ENCODE results near the gene RABGAP1.
A peak's percentile ranks its signal among the peaks of the same experiment; 100 is the strongest.

The RABGAP1 gene

DNA sequence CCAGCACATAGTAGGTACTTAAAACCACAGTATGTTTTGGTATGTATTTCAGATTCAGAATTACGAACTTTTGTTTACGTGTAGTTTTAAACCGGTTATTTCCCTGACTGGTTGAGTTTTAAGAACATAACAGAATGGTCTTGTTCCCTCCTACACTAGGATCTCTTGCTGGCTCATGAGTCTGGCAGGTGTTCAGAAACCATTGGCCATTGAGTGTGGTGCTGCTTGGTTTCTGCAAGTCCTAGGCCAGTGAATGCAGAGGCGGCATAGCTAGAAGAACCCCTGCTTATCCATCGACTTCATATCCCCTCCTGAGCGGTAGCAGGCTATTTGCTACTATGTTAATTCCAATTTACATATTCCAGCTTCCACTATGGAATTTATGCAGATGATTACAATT is 158.2 kb downstream of the RABGAP1 start:
- Histone ChIP-seq H4K91ac (ENCODE audit: low read length) (no peak overlapping the region), H3K23ac (ENCODE audit: low read length in 2 of 2) (no peak overlapping the region), H4K8ac (ENCODE audit: low read length) (no peak overlapping the region), H3K9ac (ENCODE audit: low read length) (no peak overlapping the region), H3K4me3 (ENCODE audit: insufficient read depth in 1 of 2, low read depth in 1 of 2, low read length in 2 of 2) (no peak overlapping the region), H3K9me3 (ENCODE audit: control insufficient read depth, low read length) (no peaks in the 10 kb centered on the region), H3K36me3 (ENCODE audit: control insufficient read depth in 1 of 2, insufficient read depth in 2 of 2, low read depth in 1 of 2, low read length in 2 of 2) (peaks cover 31 to 86% of the 10 kb centered on the region in 2 experiments), H3K14ac (ENCODE audit: low read length in 2 of 2) (no peak overlapping the region), H2AFZ (ENCODE audit: low read depth, low read length) (no peak overlapping the region), H3K18ac (ENCODE audit: low read depth in 1 of 2, low read length in 2 of 2) (no peak overlapping the region), H2BK120ac (ENCODE audit: low read depth, low read length) (no peak overlapping the region), H2BK5ac (ENCODE audit: low read depth, low read length, poor library complexity, severe bottlenecking) (no peak overlapping the region), H3K4me2 (ENCODE audit: low read length, poor library complexity, severe bottlenecking) (no peak overlapping the region), H3K79me1 (replicated peaks; ENCODE audit: low read length, poor library complexity, severe bottlenecking) (peaks cover 9% of the 10 kb centered on the region), H3K27me3 (ENCODE audit: control insufficient read depth in 1 of 2, insufficient read depth in 1 of 2, low read length in 2 of 2) (no peaks in the 10 kb centered on the region), H3K4ac (ENCODE audit: low read depth in 1 of 2, low read length in 2 of 2) (no peak overlapping the region), H2BK15ac (ENCODE audit: low read depth, poor library complexity, severe bottlenecking) (no peak overlapping the region), H3K4me1 (ENCODE audit: control insufficient read depth, insufficient read depth, low read depth, low read length) (peaks cover 16% of the 10 kb centered on the region), H2BK12ac (ENCODE audit: low read length in 2 of 2) (no peak overlapping the region), H2AK5ac (ENCODE audit: low read length, severe bottlenecking) (no peak overlapping the region), H3K27ac (ENCODE audit: low read length, poor library complexity, severe bottlenecking) (no peak overlapping the region)
- WGBS, result 96% methylated on average over 4 of the region's 6 CpGs
- no peak for DNase-seq

DNA sequence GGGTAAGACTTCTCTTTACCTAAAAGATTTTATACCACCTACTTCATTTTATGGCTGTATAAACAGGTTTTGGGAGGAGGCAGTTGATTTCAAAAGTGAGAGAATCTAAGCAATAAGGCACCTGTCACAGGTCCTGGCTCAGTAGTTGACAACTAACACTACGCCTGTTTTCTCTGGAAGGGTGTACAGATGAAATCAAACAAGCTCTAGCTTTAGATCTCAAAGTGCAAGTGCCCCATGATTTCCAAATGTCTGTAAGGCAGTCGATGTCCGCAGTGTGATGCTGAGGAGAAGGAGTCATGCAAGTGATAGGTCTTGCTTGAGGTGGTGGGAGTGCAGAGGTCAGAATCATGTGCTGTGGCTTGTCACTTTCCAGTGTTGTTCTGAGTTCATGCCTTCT is 158.7 kb downstream of the RABGAP1 start:
- peaks cover 34 to 87% of the 10 kb centered on the region in 2 experiments for H3K36me3 ChIP-seq (ENCODE audit: control insufficient read depth in 1 of 2, insufficient read depth in 2 of 2, low read depth in 1 of 2, low read length in 2 of 2)
- no peak overlapping the region for H3K23ac ChIP-seq (ENCODE audit: low read length in 2 of 2)
- H2AK5ac ChIP-seq (ENCODE audit: low read length, severe bottlenecking), result no peak overlapping the region
- H2BK120ac ChIP-seq (ENCODE audit: low read depth, low read length), result no peak overlapping the region
- no peaks in the 10 kb centered on the region for H3K9me3 ChIP-seq (ENCODE audit: control insufficient read depth, low read length)
- no peak overlapping the region for H4K8ac ChIP-seq (ENCODE audit: low read length)
- H4K91ac ChIP-seq (ENCODE audit: low read length), result peak overlapping the region; percentile 65
- DNase-seq, result no peak
- no peak overlapping the region for H2AFZ ChIP-seq (ENCODE audit: low read depth, low read length)
- H3K79me1 ChIP-seq (replicated peaks; ENCODE audit: low read length, poor library complexity, severe bottlenecking), result peaks cover 11% of the 10 kb centered on the region
- H2BK15ac ChIP-seq (ENCODE audit: low read depth, poor library complexity, severe bottlenecking), result no peak overlapping the region
- H2BK5ac ChIP-seq (ENCODE audit: low read depth, low read length, poor library complexity, severe bottlenecking), result no peak overlapping the region
- H3K18ac ChIP-seq (ENCODE audit: low read depth in 1 of 2, low read length in 2 of 2), result no peak overlapping the region
- H2BK12ac ChIP-seq (ENCODE audit: low read length in 2 of 2), result peak overlapping the region in 1 of 2 experiments; percentile 50
- no peak overlapping the region for H3K4ac ChIP-seq (ENCODE audit: low read depth in 1 of 2, low read length in 2 of 2)
- H3K14ac ChIP-seq (ENCODE audit: low read length in 2 of 2), result no peak overlapping the region
- no peak overlapping the region for H3K9ac ChIP-seq (ENCODE audit: low read length)
- no peaks in the 10 kb centered on the region for H3K27me3 ChIP-seq (ENCODE audit: control insufficient read depth in 1 of 2, insufficient read depth in 1 of 2, low read length in 2 of 2)
- H3K27ac ChIP-seq (ENCODE audit: low read length, poor library complexity, severe bottlenecking), result no peak overlapping the region
- H3K4me2 ChIP-seq (ENCODE audit: low read length, poor library complexity, severe bottlenecking), result no peak overlapping the region
- H3K4me1 ChIP-seq (ENCODE audit: control insufficient read depth, insufficient read depth, low read depth, low read length), result peaks cover 16% of the 10 kb centered on the region
- over 99% methylated on average over 3 of the region's 3 CpGs for WGBS
- H3K4me3 ChIP-seq (ENCODE audit: insufficient read depth in 1 of 2, low read depth in 1 of 2, low read length in 2 of 2), result no peak overlapping the region

DNA sequence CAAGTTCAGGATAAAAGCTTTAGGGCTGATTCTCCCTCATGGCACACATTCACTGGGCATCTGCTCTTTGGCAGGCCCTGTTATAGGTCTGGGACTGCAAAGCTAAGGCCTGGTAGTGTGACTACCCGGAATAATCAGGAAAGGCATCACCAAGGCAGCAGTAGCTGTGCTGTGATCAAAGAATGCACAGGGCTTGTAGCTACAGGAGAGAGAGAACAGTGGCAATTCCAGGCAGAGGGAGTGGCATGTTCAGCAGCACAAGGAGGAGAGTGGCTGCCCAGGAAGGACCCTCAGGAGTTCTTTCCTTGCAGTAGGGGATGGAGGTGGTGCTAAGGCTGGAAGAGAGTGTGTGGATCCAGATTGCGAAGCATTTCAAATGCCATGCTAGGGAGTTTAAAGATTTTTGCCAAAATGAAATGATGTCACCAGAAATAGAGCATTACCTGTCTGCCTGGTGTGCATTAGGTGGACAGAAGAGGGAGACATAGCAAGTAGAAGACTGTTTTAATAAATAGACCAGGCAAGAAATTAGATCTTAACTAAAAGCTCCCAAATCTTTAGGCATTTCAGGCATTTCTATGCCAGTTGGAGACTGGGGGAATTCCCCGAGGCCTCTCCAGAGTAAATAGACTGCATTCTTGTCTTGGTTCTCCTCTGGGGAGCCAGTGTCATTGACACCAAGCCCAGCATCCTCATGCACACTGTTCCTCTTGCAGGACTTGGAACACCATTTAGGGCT is 161.7 kb downstream of the RABGAP1 start:
- Histone ChIP-seq H2AFZ (ENCODE audit: low read depth, low read length) (no peak overlapping the region), H2BK15ac (ENCODE audit: low read depth, poor library complexity, severe bottlenecking) (no peak overlapping the region), H3K14ac (ENCODE audit: low read length in 2 of 2) (no peak overlapping the region), H3K4me3 (ENCODE audit: insufficient read depth in 1 of 2, low read depth in 1 of 2, low read length in 2 of 2) (no peak overlapping the region), H2BK12ac (ENCODE audit: low read length in 2 of 2) (no peak overlapping the region), H4K91ac (ENCODE audit: low read length) (no peak overlapping the region), H3K79me1 (replicated peaks; ENCODE audit: low read length, poor library complexity, severe bottlenecking) (peaks cover 32% of the 10 kb centered on the region), H3K4ac (ENCODE audit: low read depth in 1 of 2, low read length in 2 of 2) (no peak overlapping the region), H3K9me3 (ENCODE audit: control insufficient read depth, low read length) (no peaks in the 10 kb centered on the region), H3K23ac (ENCODE audit: low read length in 2 of 2) (no peak overlapping the region), H2AK5ac (ENCODE audit: low read length, severe bottlenecking) (no peak overlapping the region), H2BK120ac (ENCODE audit: low read depth, low read length) (no peak overlapping the region), H3K4me1 (ENCODE audit: control insufficient read depth, insufficient read depth, low read depth, low read length) (peaks cover 16% of the 10 kb centered on the region), H3K9ac (ENCODE audit: low read length) (no peak overlapping the region), H3K36me3 (ENCODE audit: control insufficient read depth in 1 of 2, insufficient read depth in 2 of 2, low read depth in 1 of 2, low read length in 2 of 2) (peaks cover 56 to 81% of the 10 kb centered on the region in 2 experiments), H3K27me3 (ENCODE audit: control insufficient read depth in 1 of 2, insufficient read depth in 1 of 2, low read length in 2 of 2) (no peaks in the 10 kb centered on the region), H4K8ac (ENCODE audit: low read length) (no peak overlapping the region), H3K18ac (ENCODE audit: low read depth in 1 of 2, low read length in 2 of 2) (no peak overlapping the region), H3K27ac (ENCODE audit: low read length, poor library complexity, severe bottlenecking) (peak overlapping the region; percentile 54), H3K4me2 (ENCODE audit: low read length, poor library complexity, severe bottlenecking) (no peak overlapping the region), H2BK5ac (ENCODE audit: low read depth, low read length, poor library complexity, severe bottlenecking) (no peak overlapping the region)
- peak; percentile 4 for DNase-seq
- WGBS, result 90% methylated on average over 3 of the region's 3 CpGs

DNA sequence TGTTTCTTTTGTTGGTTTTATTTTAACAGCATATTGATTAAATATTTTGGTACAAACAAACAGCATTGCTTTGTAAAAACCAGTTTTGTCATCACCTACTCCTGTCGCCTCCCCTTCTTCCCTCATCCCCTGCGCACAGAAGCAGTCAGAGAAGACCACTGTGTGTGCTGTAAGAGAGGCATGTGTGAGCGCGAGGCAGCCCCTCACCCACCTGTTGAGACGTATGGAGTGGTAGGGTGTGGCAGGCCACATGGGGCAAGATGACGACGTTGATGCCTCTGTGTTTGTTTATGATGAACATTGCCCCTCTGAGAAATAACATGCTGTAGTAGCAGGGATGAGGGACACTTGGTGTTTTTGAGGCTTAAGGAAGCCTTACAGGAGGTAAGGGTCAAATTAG is 164.0 kb downstream of the RABGAP1 start:
- Histone ChIP-seq H3K4me1 (ENCODE audit: control insufficient read depth, insufficient read depth, low read depth, low read length) (peaks cover 13% of the 10 kb centered on the region), H4K8ac (ENCODE audit: low read length) (no peak overlapping the region), H2BK120ac (ENCODE audit: low read depth, low read length) (no peak overlapping the region), H3K79me1 (replicated peaks; ENCODE audit: low read length, poor library complexity, severe bottlenecking) (peaks cover 28% of the 10 kb centered on the region), H3K4ac (ENCODE audit: low read depth in 1 of 2, low read length in 2 of 2) (no peak overlapping the region), H2AFZ (ENCODE audit: low read depth, low read length) (no peak overlapping the region), H3K4me3 (ENCODE audit: insufficient read depth in 1 of 2, low read depth in 1 of 2, low read length in 2 of 2) (no peak overlapping the region), H2BK15ac (ENCODE audit: low read depth, poor library complexity, severe bottlenecking) (no peak overlapping the region), H2BK12ac (ENCODE audit: low read length in 2 of 2) (no peak overlapping the region), H3K4me2 (ENCODE audit: low read length, poor library complexity, severe bottlenecking) (no peak overlapping the region), H3K9me3 (ENCODE audit: control insufficient read depth, low read length) (no peaks in the 10 kb centered on the region), H3K9ac (ENCODE audit: low read length) (no peak overlapping the region), H3K36me3 (ENCODE audit: control insufficient read depth in 1 of 2, insufficient read depth in 2 of 2, low read depth in 1 of 2, low read length in 2 of 2) (peaks cover 66 to 79% of the 10 kb centered on the region in 2 experiments), H3K23ac (ENCODE audit: low read length in 2 of 2) (no peak overlapping the region), H4K91ac (ENCODE audit: low read length) (no peak overlapping the region), H2AK5ac (ENCODE audit: low read length, severe bottlenecking) (no peak overlapping the region), H2BK5ac (ENCODE audit: low read depth, low read length, poor library complexity, severe bottlenecking) (no peak overlapping the region), H3K18ac (ENCODE audit: low read depth in 1 of 2, low read length in 2 of 2) (no peak overlapping the region), H3K14ac (ENCODE audit: low read length in 2 of 2) (no peak overlapping the region), H3K27ac (ENCODE audit: low read length, poor library complexity, severe bottlenecking) (no peak overlapping the region), H3K27me3 (ENCODE audit: control insufficient read depth in 1 of 2, insufficient read depth in 1 of 2, low read length in 2 of 2) (no peaks in the 10 kb centered on the region)
- no peak for DNase-seq
- WGBS, result 89% methylated on average over 6 of the region's 7 CpGs

All from mesenchymal stem cell (in vitro differentiated cells and primary cell).